ENCODE measurements around the gene KRTAP10-9.
"Not testable (repeated sequence)": the region's sequence is repeated elsewhere in the genome, so short reads cannot be mapped to it uniquely, and the experiment has no call there.

The KRTAP10-9 gene

GRCh38 chr21:44590311-44590721 lies 36.6 kb upstream of the KRTAP10-9 start:
- H3K4me3 ChIP-seq (ENCODE audit: low read length) = no peak overlapping the region
- H3K36me3 ChIP-seq (ENCODE audit: control insufficient read depth, insufficient read depth, low read length) = no peaks in the 10 kb centered on the region
- H3K9ac ChIP-seq (ENCODE audit: low read length) = no peak overlapping the region
- H3K27ac ChIP-seq (ENCODE audit: low read depth, low read length) = no peak overlapping the region
- H3K27me3 ChIP-seq (ENCODE audit: control insufficient read depth, insufficient read depth, low read length) = peaks cover 2% of the 10 kb centered on the region
- no peaks in the 10 kb centered on the region for H3K4me1 ChIP-seq (ENCODE audit: control insufficient read depth, insufficient read depth, low read length)

GRCh38 chr21:44590897-44591800 lies 35.7 kb upstream of the KRTAP10-9 start:
- not testable (repeated sequence) for H3K27me3 ChIP-seq (ENCODE audit: control insufficient read depth, insufficient read depth, low read length); H3K27ac ChIP-seq (ENCODE audit: low read depth, low read length); H3K9ac ChIP-seq (ENCODE audit: low read length); H3K4me3 ChIP-seq (ENCODE audit: low read length); H3K4me1 ChIP-seq (ENCODE audit: control insufficient read depth, insufficient read depth, low read length); H3K36me3 ChIP-seq (ENCODE audit: control insufficient read depth, insufficient read depth, low read length)

GRCh38 chr21:44591801-44592130 lies 35.1 kb upstream of the KRTAP10-9 start:
- H3K4me3 ChIP-seq (ENCODE audit: low read length); H3K27ac ChIP-seq (ENCODE audit: low read depth, low read length); H3K4me1 ChIP-seq (ENCODE audit: control insufficient read depth, insufficient read depth, low read length); H3K36me3 ChIP-seq (ENCODE audit: control insufficient read depth, insufficient read depth, low read length); H3K9ac ChIP-seq (ENCODE audit: low read length); H3K27me3 ChIP-seq (ENCODE audit: control insufficient read depth, insufficient read depth, low read length): not testable (repeated sequence)

GRCh38 chr21:44592446-44593311 lies 34.2 kb upstream of the KRTAP10-9 start, which contains the start of gene KRTAP10-6:
KRTAP10-6 (minus strand) TSS chr21:44592505; CDS start chr21:44592484, 21 bp downstream.
- Histone ChIP-seq H3K27ac (ENCODE audit: low read depth, low read length) (no peak within 1 kb of the TSS), H3K27me3 (ENCODE audit: control insufficient read depth, insufficient read depth, low read length) (peaks cover 2% of the 10 kb centered on the region), H3K36me3 (ENCODE audit: control insufficient read depth, insufficient read depth, low read length) (no peaks in the 10 kb centered on the region), H3K4me3 (ENCODE audit: low read length) (no peak within 1 kb of the TSS), H3K9ac (ENCODE audit: low read length) (no peak within 1 kb of the TSS), H3K4me1 (ENCODE audit: control insufficient read depth, insufficient read depth, low read length) (no peaks in the 10 kb centered on the region)

GRCh38 chr21:44593598-44594405 lies 33.1 kb upstream of the KRTAP10-9 start:
- no peaks in the 10 kb centered on the region for H3K36me3 ChIP-seq (ENCODE audit: control insufficient read depth, insufficient read depth, low read length)
- H3K4me3 ChIP-seq (ENCODE audit: low read length) = no peak overlapping the region
- peaks cover 2% of the 10 kb centered on the region for H3K27me3 ChIP-seq (ENCODE audit: control insufficient read depth, insufficient read depth, low read length)
- H3K9ac ChIP-seq (ENCODE audit: low read length) = no peak overlapping the region
- no peak overlapping the region for H3K27ac ChIP-seq (ENCODE audit: low read depth, low read length)
- no peaks in the 10 kb centered on the region for H3K4me1 ChIP-seq (ENCODE audit: control insufficient read depth, insufficient read depth, low read length)

- H3K4me1 ChIP-seq (ENCODE audit: control insufficient read depth, insufficient read depth, low read length) = no peaks in the 10 kb centered on the region
- no peak overlapping the region for H3K9ac ChIP-seq (ENCODE audit: low read length)
- no peak overlapping the region for H3K27ac ChIP-seq (ENCODE audit: low read depth, low read length)
- H3K36me3 ChIP-seq (ENCODE audit: control insufficient read depth, insufficient read depth, low read length) = no peaks in the 10 kb centered on the region
- no peaks in the 10 kb centered on the region for H3K27me3 ChIP-seq (ENCODE audit: control insufficient read depth, insufficient read depth, low read length)
- H3K4me3 ChIP-seq (ENCODE audit: low read length) = no peak overlapping the region
Measured at GRCh38 chr21:44594406-44594916, 32.4 kb upstream of the KRTAP10-9 start.

- Histone ChIP-seq H3K36me3 (ENCODE audit: control insufficient read depth, insufficient read depth, low read length) (no peaks in the 10 kb centered on the region), H3K9ac (ENCODE audit: low read length) (no peak overlapping the region), H3K27me3 (ENCODE audit: control insufficient read depth, insufficient read depth, low read length) (no peaks in the 10 kb centered on the region), H3K4me3 (ENCODE audit: low read length) (no peak overlapping the region), H3K4me1 (ENCODE audit: control insufficient read depth, insufficient read depth, low read length) (no peaks in the 10 kb centered on the region), H3K27ac (ENCODE audit: low read depth, low read length) (no peak overlapping the region)
Measured at GRCh38 chr21:44595524-44595923, 31.4 kb upstream of the KRTAP10-9 start.

GRCh38 chr21:44596068-44596725 lies 30.7 kb upstream of the KRTAP10-9 start:
- H3K9ac ChIP-seq (ENCODE audit: low read length) = no peak overlapping the region
- H3K36me3 ChIP-seq (ENCODE audit: control insufficient read depth, insufficient read depth, low read length) = no peaks in the 10 kb centered on the region
- no peaks in the 10 kb centered on the region for H3K4me1 ChIP-seq (ENCODE audit: control insufficient read depth, insufficient read depth, low read length)
- no peak overlapping the region for H3K27ac ChIP-seq (ENCODE audit: low read depth, low read length)
- H3K4me3 ChIP-seq (ENCODE audit: low read length) = no peak overlapping the region
- peaks cover 2% of the 10 kb centered on the region for H3K27me3 ChIP-seq (ENCODE audit: control insufficient read depth, insufficient read depth, low read length)

GRCh38 chr21:44598061-44598460 lies 28.8 kb upstream of the KRTAP10-9 start:
- H3K4me3 ChIP-seq (ENCODE audit: low read length) = no peak overlapping the region
- H3K4me1 ChIP-seq (ENCODE audit: control insufficient read depth, insufficient read depth, low read length) = no peaks in the 10 kb centered on the region
- H3K27ac ChIP-seq (ENCODE audit: low read depth, low read length) = no peak overlapping the region
- peaks cover 2% of the 10 kb centered on the region for H3K27me3 ChIP-seq (ENCODE audit: control insufficient read depth, insufficient read depth, low read length)
- H3K9ac ChIP-seq (ENCODE audit: low read length) = no peak overlapping the region
- no peaks in the 10 kb centered on the region for H3K36me3 ChIP-seq (ENCODE audit: control insufficient read depth, insufficient read depth, low read length)

GRCh38 chr21:44599264-44600029 lies 27.4 kb upstream of the KRTAP10-9 start:
- peaks cover 2% of the 10 kb centered on the region for H3K27me3 ChIP-seq (ENCODE audit: control insufficient read depth, insufficient read depth, low read length)
- no peak overlapping the region for H3K9ac ChIP-seq (ENCODE audit: low read length)
- no peaks in the 10 kb centered on the region for H3K36me3 ChIP-seq (ENCODE audit: control insufficient read depth, insufficient read depth, low read length)
- no peak overlapping the region for H3K4me3 ChIP-seq (ENCODE audit: low read length)
- H3K4me1 ChIP-seq (ENCODE audit: control insufficient read depth, insufficient read depth, low read length) = no peaks in the 10 kb centered on the region
- no peak overlapping the region for H3K27ac ChIP-seq (ENCODE audit: low read depth, low read length)
